Hindlimb muscle (tissue), 1 donor: Measurements from ENCODE around the gene EIF3A. TPM values are rescaled to one million over a fixed set of nuclear protein-coding genes. Genes with fewer than 3 reads are reported as not detected.
"Not testable (repeated sequence)": the region's sequence is repeated elsewhere in the genome, so short reads cannot be mapped to it uniquely, and the experiment has no call there.

Experiments
- DNase-seq: peaks from one replicate; pipeline ENCODE4 v3.0.0-alpha.2; 2013
- polyA plus RNA-seq: library from polyadenylated mRNA; unstranded; fragments of 120-200 nt; gene quantifications from one replicate; pipeline ENCODE4 v1.2.1, GENCODE V29; 2013; ENCODE audit not compliant: insufficient read length

Gene EIF3A
- polyA plus RNA-seq, 1 donor: 141 TPM

GRCh38 chr10:119042169-119042568 lies 38.4 kb downstream of the EIF3A start:
- DNase-seq: no peak

GRCh38 chr10:119041326-119041725 lies 39.3 kb downstream of the EIF3A start:
- DNase-seq: no peak

- DNase-seq: no peak
Measured at GRCh38 chr10:119039161-119039560, 41.5 kb downstream of the EIF3A start.

- DNase-seq: no peak
Measured at GRCh38 chr10:119031496-119032059, 49.0 kb downstream of the EIF3A start.

GRCh38 chr10:119030421-119031250 lies 50.0 kb downstream of the EIF3A start:
- peak; percentile 45 for DNase-seq

- DNase-seq: peak; percentile 38
Measured at GRCh38 chr10:119029613-119030420, 50.8 kb downstream of the EIF3A start, which contains the start of gene NANOS1. Gene NANOS1, plus strand, starts transcription at chr10:119029714. Its CDS starts 88 bp downstream, at chr10:119029802.

- peak; percentile 91 for DNase-seq
Measured at GRCh38 chr10:119028900-119029612, 51.6 kb downstream of the EIF3A start.

- DNase-seq: not testable (repeated sequence)
Measured at GRCh38 chr10:119028445-119028899, 52.1 kb downstream of the EIF3A start.

- DNase-seq: no peak
Measured at GRCh38 chr10:119026301-119027110, 54.1 kb downstream of the EIF3A start.

- DNase-seq: no peak
Measured at GRCh38 chr10:119025776-119026175, 54.8 kb downstream of the EIF3A start.

GRCh38 chr10:119025336-119025735 lies 55.3 kb downstream of the EIF3A start:
- DNase-seq: no peak

- DNase-seq: no peak
Measured at GRCh38 chr10:119024882-119025281, 55.7 kb downstream of the EIF3A start.

- no peak for DNase-seq
Measured at GRCh38 chr10:119023553-119023868, 57.1 kb downstream of the EIF3A start.

- DNase-seq: no peak
Measured at GRCh38 chr10:119022846-119023552, 57.6 kb downstream of the EIF3A start.

- no peak for DNase-seq
Measured at GRCh38 chr10:119020627-119020946, 60.0 kb downstream of the EIF3A start.

GRCh38 chr10:119007211-119007574 lies 73.4 kb downstream of the EIF3A start:
- no peak for DNase-seq

- no peak for DNase-seq
Measured at GRCh38 chr10:119006451-119007210, 74.0 kb downstream of the EIF3A start.

GRCh38 chr10:119005362-119006043 lies 75.1 kb downstream of the EIF3A start:
- no peak for DNase-seq

GRCh38 chr10:119003572-119004289 lies 76.9 kb downstream of the EIF3A start:
- no peak for DNase-seq
